ENCODE results near the gene MAP4K1. TPM values are rescaled to one million over a fixed set of nuclear protein-coding genes. Genes with fewer than 3 reads are reported as not detected.

MAP4K1 gene
- total and polyA plus RNA-seq, 2 of the 13 experiments (the other 11 are each of a cell fraction or from before 2014, with no cell fraction given): 0.24 to 0.89 TPM

DNA sequence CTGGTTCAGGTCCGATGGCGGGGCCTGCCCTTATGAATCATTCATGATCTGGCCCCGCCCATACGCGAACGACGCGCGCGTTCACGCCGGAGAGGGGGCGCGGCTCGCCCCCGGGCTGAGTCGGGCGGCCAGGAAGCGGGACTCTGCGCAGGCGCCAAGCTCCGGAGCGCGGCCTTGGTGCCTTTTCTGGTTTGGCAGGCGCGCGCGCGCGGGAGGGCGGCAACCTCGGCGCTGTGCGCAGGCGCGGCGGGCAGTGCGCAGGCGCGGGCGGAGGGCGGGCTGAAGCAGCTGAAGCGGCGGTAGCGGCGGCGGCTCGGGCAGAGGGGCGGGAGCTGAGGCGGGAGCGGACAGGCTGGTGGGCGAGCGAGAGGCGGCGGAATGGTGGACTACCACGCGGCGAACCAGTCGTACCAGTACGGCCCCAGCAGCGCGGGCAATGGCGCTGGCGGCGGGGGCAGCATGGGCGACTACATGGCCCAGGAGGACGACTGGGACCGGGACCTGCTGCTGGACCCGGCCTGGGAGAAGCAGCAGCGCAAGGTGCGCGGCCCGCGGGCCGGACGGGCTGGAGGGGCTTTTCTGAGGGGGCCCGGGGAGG lies 29.7 kb upstream of the MAP4K1 start, which contains the start of gene ACTN4 (continued):
- TF ChIP-seq, protein P1, sequence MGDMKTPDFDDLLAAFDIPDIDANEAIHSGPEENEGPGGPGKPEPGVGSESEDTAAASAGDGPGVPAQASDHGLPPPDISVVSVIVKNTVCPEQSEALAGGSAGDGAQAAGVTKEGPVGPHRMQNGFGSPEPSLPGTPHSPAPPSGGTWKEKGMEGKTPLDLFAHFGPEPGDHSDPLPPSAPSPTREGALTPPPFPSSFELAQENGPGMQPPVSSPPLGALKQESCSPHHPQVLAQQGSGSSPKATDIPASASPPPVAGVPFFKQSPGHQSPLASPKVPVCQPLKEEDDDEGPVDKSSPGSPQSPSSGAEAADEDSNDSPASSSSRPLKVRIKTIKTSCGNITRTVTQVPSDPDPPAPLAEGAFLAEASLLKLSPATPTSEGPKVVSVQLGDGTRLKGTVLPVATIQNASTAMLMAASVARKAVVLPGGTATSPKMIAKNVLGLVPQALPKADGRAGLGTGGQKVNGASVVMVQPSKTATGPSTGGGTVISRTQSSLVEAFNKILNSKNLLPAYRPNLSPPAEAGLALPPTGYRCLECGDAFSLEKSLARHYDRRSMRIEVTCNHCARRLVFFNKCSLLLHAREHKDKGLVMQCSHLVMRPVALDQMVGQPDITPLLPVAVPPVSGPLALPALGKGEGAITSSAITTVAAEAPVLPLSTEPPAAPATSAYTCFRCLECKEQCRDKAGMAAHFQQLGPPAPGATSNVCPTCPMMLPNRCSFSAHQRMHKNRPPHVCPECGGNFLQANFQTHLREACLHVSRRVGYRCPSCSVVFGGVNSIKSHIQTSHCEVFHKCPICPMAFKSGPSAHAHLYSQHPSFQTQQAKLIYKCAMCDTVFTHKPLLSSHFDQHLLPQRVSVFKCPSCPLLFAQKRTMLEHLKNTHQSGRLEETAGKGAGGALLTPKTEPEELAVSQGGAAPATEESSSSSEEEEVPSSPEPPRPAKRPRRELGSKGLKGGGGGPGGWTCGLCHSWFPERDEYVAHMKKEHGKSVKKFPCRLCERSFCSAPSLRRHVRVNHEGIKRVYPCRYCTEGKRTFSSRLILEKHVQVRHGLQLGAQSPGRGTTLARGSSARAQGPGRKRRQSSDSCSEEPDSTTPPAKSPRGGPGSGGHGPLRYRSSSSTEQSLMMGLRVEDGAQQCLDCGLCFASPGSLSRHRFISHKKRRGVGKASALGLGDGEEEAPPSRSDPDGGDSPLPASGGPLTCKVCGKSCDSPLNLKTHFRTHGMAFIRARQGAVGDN (CRISPR knock-in tag; IDR thresholded peaks at IDR 0.05): peak; percentile 78
- TF ChIP-seq FOXM1 (CRISPR knock-in tag; IDR thresholded peaks at IDR 0.05) (no peak), ZNF367 (CRISPR knock-in tag; IDR thresholded peaks at IDR 0.05; ENCODE audit: borderline replicate concordance) (no peak), YEATS4 (CRISPR knock-in tag; IDR thresholded peaks at IDR 0.05; ENCODE audit: borderline replicate concordance) (peak; percentile 46; the same call in 1 of the 2 replicates), ZNF44 (CRISPR knock-in tag; IDR thresholded peaks at IDR 0.05) (no peak), SALL1 (CRISPR knock-in tag; IDR thresholded peaks at IDR 0.05) (peak; percentile 82), ZNF326 (CRISPR knock-in tag; IDR thresholded peaks at IDR 0.05; ENCODE audit: borderline replicate concordance) (no peak), PHF20 (CRISPR knock-in tag; IDR thresholded peaks at IDR 0.05) (peak; percentile 48; the same call in 1 of the 2 replicates), SRY (CRISPR knock-in tag; IDR thresholded peaks at IDR 0.05) (peak; percentile 94), ZNF431 (CRISPR knock-in tag; IDR thresholded peaks at IDR 0.05; ENCODE audit: borderline replicate concordance, low read depth) (0 out of 2 replicates have a peak, but pooled peaks have one; percentile 79), ZNF264 (CRISPR knock-in tag; IDR thresholded peaks at IDR 0.05) (no peak), ARNT2 (CRISPR knock-in tag; IDR thresholded peaks at IDR 0.05; ENCODE audit: low read depth) (peak; percentile 67; the same call in 1 of the 2 replicates), FIP1L1 (IDR thresholded peaks at IDR 0.05; ENCODE audit: borderline replicate concordance, insufficient read depth, low read depth, low read length) (no peak), MIER2 (CRISPR knock-in tag; IDR thresholded peaks at IDR 0.05) (no peak), ZBTB7A (CRISPR knock-in tag; IDR thresholded peaks at IDR 0.05) (0 out of 2 replicates have a peak, but pooled peaks have one; percentile 42)
- TF ChIP-seq, protein P2, sequence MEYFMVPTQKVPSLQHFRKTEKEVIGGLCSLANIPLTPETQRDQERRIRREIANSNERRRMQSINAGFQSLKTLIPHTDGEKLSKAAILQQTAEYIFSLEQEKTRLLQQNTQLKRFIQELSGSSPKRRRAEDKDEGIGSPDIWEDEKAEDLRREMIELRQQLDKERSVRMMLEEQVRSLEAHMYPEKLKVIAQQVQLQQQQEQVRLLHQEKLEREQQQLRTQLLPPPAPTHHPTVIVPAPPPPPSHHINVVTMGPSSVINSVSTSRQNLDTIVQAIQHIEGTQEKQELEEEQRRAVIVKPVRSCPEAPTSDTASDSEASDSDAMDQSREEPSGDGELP (IDR thresholded peaks at IDR 0.05; ENCODE audit: borderline replicate concordance, low read depth): peak; percentile 64; the same call in 1 of the 2 replicates
- TF ChIP-seq, protein P3, sequence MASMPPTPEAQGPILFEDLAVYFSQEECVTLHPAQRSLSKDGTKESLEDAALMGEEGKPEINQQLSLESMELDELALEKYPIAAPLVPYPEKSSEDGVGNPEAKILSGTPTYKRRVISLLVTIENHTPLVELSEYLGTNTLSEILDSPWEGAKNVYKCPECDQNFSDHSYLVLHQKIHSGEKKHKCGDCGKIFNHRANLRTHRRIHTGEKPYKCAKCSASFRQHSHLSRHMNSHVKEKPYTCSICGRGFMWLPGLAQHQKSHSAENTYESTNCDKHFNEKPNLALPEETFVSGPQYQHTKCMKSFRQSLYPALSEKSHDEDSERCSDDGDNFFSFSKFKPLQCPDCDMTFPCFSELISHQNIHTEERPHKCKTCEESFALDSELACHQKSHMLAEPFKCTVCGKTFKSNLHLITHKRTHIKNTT (CRISPR knock-in tag; IDR thresholded peaks at IDR 0.05): no peak
- TF ChIP-seq, protein P4, sequence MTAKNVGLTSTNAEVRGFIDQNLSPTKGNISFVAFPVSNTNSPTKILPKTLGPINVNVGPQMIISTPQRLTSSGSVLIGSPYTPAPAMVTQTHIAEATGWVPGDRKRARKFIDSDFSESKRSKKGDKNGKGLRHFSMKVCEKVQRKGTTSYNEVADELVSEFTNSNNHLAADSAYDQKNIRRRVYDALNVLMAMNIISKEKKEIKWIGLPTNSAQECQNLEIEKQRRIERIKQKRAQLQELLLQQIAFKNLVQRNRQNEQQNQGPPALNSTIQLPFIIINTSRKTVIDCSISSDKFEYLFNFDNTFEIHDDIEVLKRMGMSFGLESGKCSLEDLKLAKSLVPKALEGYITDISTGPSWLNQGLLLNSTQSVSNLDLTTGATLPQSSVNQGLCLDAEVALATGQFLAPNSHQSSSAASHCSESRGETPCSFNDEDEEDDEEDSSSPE (CRISPR knock-in tag; IDR thresholded peaks at IDR 0.05): peak; percentile 81
- TF ChIP-seq, protein P5, sequence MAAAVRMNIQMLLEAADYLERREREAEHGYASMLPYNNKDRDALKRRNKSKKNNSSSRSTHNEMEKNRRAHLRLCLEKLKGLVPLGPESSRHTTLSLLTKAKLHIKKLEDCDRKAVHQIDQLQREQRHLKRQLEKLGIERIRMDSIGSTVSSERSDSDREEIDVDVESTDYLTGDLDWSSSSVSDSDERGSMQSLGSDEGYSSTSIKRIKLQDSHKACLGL (CRISPR knock-in tag; IDR thresholded peaks at IDR 0.05): peak; percentile 86; the same call in 1 of the 2 replicates
- TF ChIP-seq, protein P6, sequence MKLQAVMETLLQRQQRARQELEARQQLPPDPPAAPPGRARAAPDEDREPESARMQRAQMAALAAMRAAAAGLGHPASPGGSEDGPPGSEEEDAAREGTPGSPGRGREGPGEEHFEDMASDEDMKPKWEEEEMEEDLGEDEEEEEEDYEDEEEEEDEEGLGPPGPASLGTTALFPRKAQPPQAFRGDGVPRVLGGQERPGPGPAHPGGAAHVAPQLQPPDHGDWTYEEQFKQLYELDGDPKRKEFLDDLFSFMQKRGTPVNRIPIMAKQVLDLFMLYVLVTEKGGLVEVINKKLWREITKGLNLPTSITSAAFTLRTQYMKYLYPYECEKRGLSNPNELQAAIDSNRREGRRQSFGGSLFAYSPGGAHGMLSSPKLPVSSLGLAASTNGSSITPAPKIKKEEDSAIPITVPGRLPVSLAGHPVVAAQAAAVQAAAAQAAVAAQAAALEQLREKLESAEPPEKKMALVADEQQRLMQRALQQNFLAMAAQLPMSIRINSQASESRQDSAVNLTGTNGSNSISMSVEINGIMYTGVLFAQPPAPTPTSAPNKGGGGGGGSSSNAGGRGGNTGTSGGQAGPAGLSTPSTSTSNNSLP (IDR thresholded peaks at IDR 0.05; ENCODE audit: low read depth, low read length): peak; percentile 64; the same call in 1 of the 2 replicates

Data from HepG2 (cell line).